Activated CD8-positive, alpha-beta T cell treated with anti-CD3 and anti-CD28 coated beads for 36 hours (primary cell): ENCODE results near the gene MPZL2. TPM values are rescaled to one million over a fixed set of nuclear protein-coding genes. Genes with fewer than 3 reads are reported as not detected.

Source experiments
- ATAC-seq: fragments of 200-7000 bp; cut with Tn5 transposase; one replicate; pipeline ENCODE4 v1.10.0; 2021; ENCODE audit warnings: mild to moderate bottlenecking, moderate library complexity
- CTCF ChIA-PET: fragments of 350-600 bp; sonication (Branson Sonifier 250); formaldehyde crosslinking; loops from one replicate; lab custom pipeline; 2021; ENCODE audit warnings: antibody characterized with exemption; lab: Charles Lee
- POLR2A ChIA-PET: fragments of 350-600 bp; sonication (Branson Sonifier 250); formaldehyde crosslinking; loops from one replicate; lab custom pipeline; 2021; ENCODE audit warnings: antibody characterized with exemption; lab: Charles Lee
- DNase-seq: peaks from one replicate; pipeline ENCODE4 v3.0.0-alpha.2; 2020
- H3K27ac Mint-ChIP-seq: one replicate; pipeline ENCODE4 v1.8.0; 2021; ENCODE audit warnings: mild to moderate bottlenecking, mixed read lengths
- H3K27me3 Mint-ChIP-seq: one replicate; pipeline ENCODE4 v1.8.0; 2021; ENCODE audit warnings: mixed read lengths
- H3K36me3 Mint-ChIP-seq: one replicate; pipeline ENCODE4 v1.8.0; 2021; ENCODE audit warnings: low read depth, mixed read lengths
- H3K4me1 Mint-ChIP-seq: one replicate; pipeline ENCODE4 v1.8.0; 2021; ENCODE audit warnings: low read depth, mixed read lengths
- H3K4me3 Mint-ChIP-seq: one replicate; pipeline ENCODE4 v1.8.0; 2021; ENCODE audit warnings: mild to moderate bottlenecking, moderate library complexity, mixed read lengths
- H3K9me3 Mint-ChIP-seq: one replicate; pipeline ENCODE4 v1.8.0; 2021; ENCODE audit warnings: mixed read lengths
- CTCF ChIP-seq: fragments of 200-600 bp; IDR thresholded peaks from one replicate; pipeline ENCODE4 v1.8.0; 2022; ENCODE audit warnings: antibody characterized with exemption, mild to moderate bottlenecking
- intact Hi-C: fragments of 100-400 bp; cut with micrococcal nuclease; formaldehyde crosslinking; loops from one replicate; pipeline ENCODE4 v1.10.0; 2022
- total RNA-seq, 2 experiments: library from RNA; stranded (reverse); gene quantifications; one replicate each; pipeline ENCODE4 v1.2.3, GENCODE V29; 2021

MPZL2 gene
- total RNA-seq, 2 experiments from 2014 or later = 26.2 to 31.0 TPM

- Mint-ChIP-seq H3K27me3 (no peaks in the 10 kb centered on the region), H3K4me1 (peaks cover 80% of the 10 kb centered on the region), H3K27ac (peak overlapping the region; percentile 100), H3K9me3 (no peaks in the 10 kb centered on the region), H3K4me3 (peak overlapping the region; percentile 96), H3K36me3 (peaks cover 82% of the 10 kb centered on the region)
- ChIA-PET CTCF (interaction anchor here (1.0 to 10.2 kb wide), 7 partner anchors 9 to 83 kb away, joined by 3 to 100 read pairs (median 10); partner anchors contain the start of gene JAML), POLR2A (interaction anchor here (0.8 to 19.8 kb wide), 6 partner anchors 9 to 89 kb away, joined by 3 to 364 read pairs (median 126); partner anchors contain the start of genes JAML and MPZL3)
- intact Hi-C loops = no loop called here
- TF ChIP-seq CTCF = no peak
- ATAC-seq (no peak), DNase-seq (no peak)
These were observed 50.9 kb downstream of the MPZL2 start for GRCh38 chr11:118213201-118213600.

GRCh38 chr11:118212781-118213191, 51.3 kb downstream of the MPZL2 start:
- POLR2A ChIA-PET = interaction anchor here (0.8 to 19.8 kb wide), 7 partner anchors 9 to 89 kb away, joined by 3 to 364 read pairs (median 71); partner anchors contain the start of genes JAML and MPZL3
- H3K4me3 Mint-ChIP-seq = peak overlapping the region; percentile 96

GRCh38 chr11:118212131-118212725, 51.9 kb downstream of the MPZL2 start:
- DNase-seq (no peak), ATAC-seq (no peak)
- POLR2A ChIA-PET = interaction anchor here (1.0 to 19.8 kb wide), 8 partner anchors 8 to 45 kb away, joined by 3 to 364 read pairs (median 39); partner anchors contain the start of genes JAML and MPZL3
- Mint-ChIP-seq H3K4me3 (peak overlapping the region; percentile 96), H3K4me1 (peaks cover 82% of the 10 kb centered on the region), H3K27ac (peak overlapping the region; percentile 100), H3K27me3 (no peaks in the 10 kb centered on the region), H3K36me3 (peaks cover 84% of the 10 kb centered on the region), H3K9me3 (no peaks in the 10 kb centered on the region)
- CTCF ChIA-PET = interaction anchor here (1.0 to 3.0 kb wide), 8 partner anchors 10 to 99 kb away, joined by 3 to 23 read pairs (median 4); no protein-coding TSS in a partner anchor
- TF ChIP-seq CTCF = no peak
- intact Hi-C loops = no loop called here

More at GRCh38 chr11:118212781-118213191, 51.3 kb downstream of the MPZL2 start:
- no peak for TF ChIP-seq CTCF
- CTCF ChIA-PET = interaction anchor here (1.7 to 10.2 kb wide), 5 partner anchors 12 to 78 kb away, joined by 6 to 100 read pairs (median 11); partner anchors contain the start of gene JAML
- ATAC-seq (no peak), DNase-seq (no peak)
- H3K4me1 Mint-ChIP-seq = peaks cover 81% of the 10 kb centered on the region
- H3K9me3 Mint-ChIP-seq = no peaks in the 10 kb centered on the region
- H3K36me3 Mint-ChIP-seq = peaks cover 83% of the 10 kb centered on the region
- H3K27ac Mint-ChIP-seq = peak overlapping the region; percentile 100
- intact Hi-C loops = no loop called here
- H3K27me3 Mint-ChIP-seq = no peaks in the 10 kb centered on the region

GRCh38 chr11:118211006-118211405, 53.1 kb downstream of the MPZL2 start:
- Mint-ChIP-seq H3K4me1 (peaks cover 85% of the 10 kb centered on the region), H3K4me3 (no peak overlapping the region), H3K9me3 (no peaks in the 10 kb centered on the region), H3K27ac (peak overlapping the region; percentile 100), H3K27me3 (no peaks in the 10 kb centered on the region), H3K36me3 (peaks cover 87% of the 10 kb centered on the region)
- DNase-seq = no peak
- no peak for TF ChIP-seq CTCF
- ChIA-PET POLR2A (interaction anchor here (0.6 to 19.8 kb wide), 7 partner anchors 7 to 72 kb away, joined by 3 to 364 read pairs (median 71); partner anchors contain the start of genes JAML and MPZL3), CTCF (interaction anchor here (0.7 to 3.0 kb wide), 8 partner anchors 9 to 132 kb away, joined by 3 to 23 read pairs (median 4); partner anchors contain the start of gene CD3G)
- intact Hi-C loops = no loop called here
- no peak for ATAC-seq
